Heart left ventricle (tissue), 16 donors: ENCODE measurements around the gene CNR2. TPM values are rescaled to one million over a fixed set of nuclear protein-coding genes. Genes with fewer than 3 reads are reported as not detected.

ENCODE experiments used
- ATAC-seq, 4 donors: fragments of 200-7000 bp; cut with Tn5 transposase; one replicate each; pipeline ENCODE4 v1.9.1; 2020 to 2022; ENCODE audit warnings: moderate library complexity in 4 of 4, mild to moderate bottlenecking in 3 of 4, moderate number of reproducible peaks in 1 of 4
- DNase-seq, 5 donors: peaks; one replicate each; pipeline ENCODE4 v3.0.0-alpha.2; 2020
- H3K27ac ChIP-seq, 12 donors: fragments of 200-600 bp; sonication (generic) in 4 of 12; one replicate each; pipeline versions ENCODE4 v1.5.0 to v1.8.0; 2016 to 2022; ENCODE audit warnings: mild to moderate bottlenecking in 2 of 12
- H3K27me3 ChIP-seq, 9 donors: fragments of 200-600 bp; sonication (generic) in 2 of 9; one replicate each; pipeline versions ENCODE4 v1.5.1 to v1.8.0; 2016 to 2022; ENCODE audit warnings: mild to moderate bottlenecking in 3 of 9
- H3K36me3 ChIP-seq, 9 donors: fragments of 200-600 bp; sonication (generic) in 2 of 9; one replicate each; pipeline versions ENCODE4 v1.5.0 to v1.8.0; 2018 to 2022; ENCODE audit warnings: mild to moderate bottlenecking in 2 of 9
- H3K4me1 ChIP-seq, 12 donors: fragments of 200-600 bp; sonication (generic) in 4 of 12; one replicate each; pipeline versions ENCODE4 v1.5.0 to v1.8.0; 2016 to 2022; ENCODE audit warnings: mild to moderate bottlenecking in 3 of 12
- H3K4me3 ChIP-seq, 12 donors: fragments of 200-600 bp; sonication (generic) in 4 of 12; one replicate each; pipeline versions ENCODE4 v1.5.0 to v1.8.0; 2017 to 2022; ENCODE audit warnings: mild to moderate bottlenecking in 9 of 12, moderate library complexity in 4 of 12
- H3K9me3 ChIP-seq, 12 donors: fragments of 200-600 bp; sonication (generic) in 4 of 12; one replicate each; pipeline versions ENCODE4 v1.5.0 to v1.8.0; 2016 to 2022; ENCODE audit warnings: mild to moderate bottlenecking in 1 of 12
- CTCF ChIP-seq, 12 donors: fragments of 200-600 bp; sonication (generic) in 4 of 12; IDR thresholded peaks; one replicate each; pipeline versions ENCODE4 v1.5.0 to v1.8.0; 2018 to 2022; ENCODE audit warnings: antibody characterized with exemption in 12 of 12, mild to moderate bottlenecking in 5 of 12
- POLR2A ChIP-seq, 2 donors: fragments of 450-650 bp; IDR thresholded peaks; one replicate each; pipeline ENCODE4 v1.6.1; 2017; ENCODE audit warnings: antibody characterized with exemption in 2 of 2, mild to moderate bottlenecking in 2 of 2, moderate library complexity in 2 of 2
- WGBS, 4 donors: extraction: QIAGEN DNeasy Blood & Tissue Kit in 2 of 4; methylation state at CpG; one replicate each; pipeline versions ENCODE4 v1.1.5 to v1.1.7; 2013 to 2018; 5-methylcytosine and 5-hydroxymethylcytosine counted together
- intact Hi-C, 10 donors: fragments of 100-400 bp; cut with DNase I; formaldehyde crosslinking; loops; one replicate each; pipeline versions ENCODE4 v1.11.1 to v1.14.2; 2022
- polyA plus RNA-seq, 2 donors: library from polyadenylated mRNA; stranded (reverse); fragments of 200-250 nt; gene quantifications; one replicate each; pipeline ENCODE4 v1.2.3, GENCODE V29; 2013
- total RNA-seq, 9 donors: library from RNA; depleted of rRNA in 2 of 9; stranded (reverse); fragments of >200 nt in 2 of 9; fragmentation: NEBNext Ultra II Directional in 3 of 9; extraction: Animal tissue kit (Norgen Biotek cat#: 25700) in 3 of 9; gene quantifications; one replicate each; pipeline versions ENCODE4 v1.1.0 to v1.2.4, GENCODE V29; 2016 to 2023
- donor health status: ischemic (EF 13 %, LVEDD 7.1; RV severe dilation, severe dysfunction).
- donor health status: healthy with polysubstance abuse.
- donor health status: DM: no; HTN: yes; CAD: no.
- donor health status: DM: no; HTN: no; CAD: no.
- donor health status: ischemic (EF 25% LVEDD 6.9; RV normal size, moderate dysfunction).
- donor health status: ischemic (EF 25% LVEDD 5.7; RV mildly dilated, moderate dysfunction).
- donor health status: healthy.
- donor health status: DM: yes; HTN: yes; CAD: no.
- donor health status: ischemic (EF 35%, LVEDD 5.7; RV mildly dilated, moderate dysfunction).
- donor health status: nonischemic (EF 11% LVEDD 7.7; RV severe dilation, severe dysfunction).
- donor health status: DM: yes; HTN: yes; CAD: no.
- donor health status: PGD.
- donor health status: ischemic (EF 29% LVEDD 5.4; RV normal size, mild dysfunction).
- donor health status: nonischemic (EF 23%, LVEDD 6.1; RV moderate dilation, normal function).

Gene CNR2
- total and polyA plus RNA-seq, 11 donors = 0.01 to 0.13 (median 0.09) TPM; not detected in 7

DNA sequence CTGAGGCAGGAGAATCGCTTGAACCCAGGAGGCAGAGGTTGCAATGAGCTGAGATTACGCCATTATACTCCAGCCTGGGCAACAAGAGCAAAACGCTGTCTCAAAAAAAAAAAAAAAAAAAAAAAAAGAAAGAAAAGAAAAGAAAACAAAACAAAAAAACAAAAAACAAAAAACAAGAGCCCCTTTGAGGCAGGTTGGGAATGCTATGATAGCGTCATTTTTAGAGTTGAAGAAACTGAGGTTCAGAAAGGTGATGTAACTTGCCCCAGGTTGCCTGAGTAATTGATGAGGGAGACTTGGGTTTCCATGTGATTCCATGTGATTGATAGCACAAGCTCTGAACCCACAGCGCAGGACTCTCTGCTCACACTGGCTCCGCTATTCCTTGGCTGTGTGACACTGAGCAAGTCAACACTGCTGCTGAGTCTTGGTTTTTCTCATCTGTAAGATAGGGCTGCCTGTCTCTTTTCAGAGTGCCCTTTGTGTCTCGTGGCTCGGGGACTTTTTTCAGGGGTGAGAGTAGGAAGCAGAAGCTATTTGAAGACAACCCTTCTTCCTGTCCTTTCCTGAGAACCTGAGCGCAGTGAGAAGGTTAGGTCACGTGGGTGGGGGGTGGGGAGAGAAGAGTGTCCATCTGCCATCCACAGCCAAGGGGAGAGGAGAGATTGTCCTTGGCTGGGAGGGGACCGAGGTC is 2.5 kb downstream of the CNR2 start:
- Histone ChIP-seq H3K4me1 (peaks cover 0 to 61% (median 0%) of the 10 kb centered on the region in 12 donors), H3K36me3 (no peaks in the 10 kb centered on the region), H3K27me3 (peaks cover 0 to 38% (median 0%) of the 10 kb centered on the region in 9 donors), H3K9me3 (no peaks in the 10 kb centered on the region), H3K4me3 (no peak overlapping the region), H3K27ac (no peak overlapping the region)
- ATAC-seq (no peak), DNase-seq (no peak)
- 71 to 75% (median 73%) methylated on average over 11 of the region's 11 CpGs for WGBS, 4 donors
- no peak for TF ChIP-seq CTCF (IDR thresholded peaks at IDR 0.05)
- no peak for TF ChIP-seq POLR2A (IDR thresholded peaks at IDR 0.05)
- intact Hi-C loops = loop anchor here in 2 of 10 donors (10.0 kb wide), 2 partner anchors 96 to 136 kb away; partner anchors contain the start of gene PITHD1 (in 1 of the 2)

DNA sequence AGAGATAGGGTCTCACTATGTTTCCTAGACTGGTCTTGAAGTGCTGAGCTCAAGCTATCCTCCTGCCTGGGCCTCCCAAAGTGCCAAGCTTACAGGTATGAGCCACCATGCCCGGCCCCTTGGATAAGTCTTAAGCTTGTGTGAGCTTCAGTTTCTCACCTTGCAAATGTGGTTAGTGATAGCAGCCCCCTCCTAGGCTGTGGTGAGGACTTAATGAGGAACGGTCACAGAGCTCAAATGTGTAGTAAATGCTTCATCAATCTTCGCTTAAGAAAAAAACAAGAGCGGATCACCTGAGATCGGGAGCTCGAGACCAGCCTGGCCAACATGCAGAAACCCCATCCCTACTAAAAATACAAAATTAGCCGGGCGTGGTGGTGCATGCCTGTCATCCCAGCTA is 3.0 kb downstream of the CNR2 start:
- WGBS, 4 donors = 90 to 98% (median 93%) methylated on average over 8 of the region's 8 CpGs
- Histone ChIP-seq H3K36me3 (no peaks in the 10 kb centered on the region), H3K27me3 (peaks cover 0 to 44% (median 2%) of the 10 kb centered on the region in 9 donors), H3K4me1 (peaks cover 0 to 58% (median 0%) of the 10 kb centered on the region in 12 donors), H3K27ac (no peak overlapping the region), H3K9me3 (no peaks in the 10 kb centered on the region), H3K4me3 (no peak overlapping the region)
- no peak for ATAC-seq
- intact Hi-C loops = loop anchor here in 2 of 10 donors (10.0 kb wide), 2 partner anchors 95 to 135 kb away; partner anchors contain the start of gene PITHD1 (in 1 of the 2)
- DNase-seq = no peak
- no peak for TF ChIP-seq CTCF (IDR thresholded peaks at IDR 0.05)
- no peak for TF ChIP-seq POLR2A (IDR thresholded peaks at IDR 0.05)

- Histone ChIP-seq H3K27me3 (peaks cover 0 to 51% (median 6%) of the 10 kb centered on the region in 9 donors), H3K4me1 (peaks cover 0 to 56% (median 0%) of the 10 kb centered on the region in 12 donors)
Measured at GRCh38 chr1:23909412-23909811, 3.8 kb downstream of the CNR2 start.

More at GRCh38 chr1:23909412-23909811, 3.8 kb downstream of the CNR2 start:
- Histone ChIP-seq H3K9me3 (no peaks in the 10 kb centered on the region), H3K4me3 (no peak overlapping the region), H3K27ac (no peak overlapping the region), H3K36me3 (no peaks in the 10 kb centered on the region)
- WGBS, 4 donors = 63 to 77% (median 66%) methylated on average over 8 to 10 of the region's 10 CpGs
- DNase-seq = no peak
- ATAC-seq = no peak
- intact Hi-C loops = loop anchor here in 1 of 10 donors (2.0 kb wide), 1 partner anchor 23 kb away; no protein-coding TSS in a partner anchor
- TF ChIP-seq CTCF (IDR thresholded peaks at IDR 0.05) (no peak), POLR2A (IDR thresholded peaks at IDR 0.05) (no peak)
